ENCODE data around the gene NDUFA5.

The NDUFA5 gene

GRCh38 chr7:123498031-123498430 lies 59.6 kb downstream of the NDUFA5 start:
- H3K4me3 ChIP-seq (ENCODE audit: control insufficient read depth, low read depth, low read length) = no peak overlapping the region
- no peak for DNase-seq (ENCODE audit: low read depth)
- TF ChIP-seq, protein P1, sequence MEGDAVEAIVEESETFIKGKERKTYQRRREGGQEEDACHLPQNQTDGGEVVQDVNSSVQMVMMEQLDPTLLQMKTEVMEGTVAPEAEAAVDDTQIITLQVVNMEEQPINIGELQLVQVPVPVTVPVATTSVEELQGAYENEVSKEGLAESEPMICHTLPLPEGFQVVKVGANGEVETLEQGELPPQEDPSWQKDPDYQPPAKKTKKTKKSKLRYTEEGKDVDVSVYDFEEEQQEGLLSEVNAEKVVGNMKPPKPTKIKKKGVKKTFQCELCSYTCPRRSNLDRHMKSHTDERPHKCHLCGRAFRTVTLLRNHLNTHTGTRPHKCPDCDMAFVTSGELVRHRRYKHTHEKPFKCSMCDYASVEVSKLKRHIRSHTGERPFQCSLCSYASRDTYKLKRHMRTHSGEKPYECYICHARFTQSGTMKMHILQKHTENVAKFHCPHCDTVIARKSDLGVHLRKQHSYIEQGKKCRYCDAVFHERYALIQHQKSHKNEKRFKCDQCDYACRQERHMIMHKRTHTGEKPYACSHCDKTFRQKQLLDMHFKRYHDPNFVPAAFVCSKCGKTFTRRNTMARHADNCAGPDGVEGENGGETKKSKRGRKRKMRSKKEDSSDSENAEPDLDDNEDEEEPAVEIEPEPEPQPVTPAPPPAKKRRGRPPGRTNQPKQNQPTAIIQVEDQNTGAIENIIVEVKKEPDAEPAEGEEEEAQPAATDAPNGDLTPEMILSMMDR (conservative IDR thresholded peaks at IDR 0.05; ENCODE audit: control insufficient read depth, insufficient read depth, low read depth, low read length) = no peak

- DNase-seq (ENCODE audit: low read depth) = peak; percentile 40
- H3K4me3 ChIP-seq (ENCODE audit: control insufficient read depth, low read depth, low read length) = no peak overlapping the region
- TF ChIP-seq, protein P1 (conservative IDR thresholded peaks at IDR 0.05; ENCODE audit: control insufficient read depth, insufficient read depth, low read depth, low read length) = peak; percentile 63
These were observed 63.3 kb downstream of the NDUFA5 start for GRCh38 chr7:123494193-123494796.

- TF ChIP-seq, protein P1 (conservative IDR thresholded peaks at IDR 0.05; ENCODE audit: control insufficient read depth, insufficient read depth, low read depth, low read length) = no peak
- DNase-seq (ENCODE audit: low read depth) = peak; percentile 37
- H3K4me3 ChIP-seq (ENCODE audit: control insufficient read depth, low read depth, low read length) = no peak overlapping the region
These were observed 65.1 kb downstream of the NDUFA5 start for GRCh38 chr7:123492485-123492884.
